Loucy (cell line): ENCODE measurements around the gene JPH4.

Experiments
- EZH2phosphoT487 ChIP-seq: fragments of 200-600 bp; IDR thresholded peaks from 2 replicates; pipeline ENCODE4 v1.6.1; 2018; ENCODE audit warnings: antibody characterized with exemption, mild to moderate bottlenecking, moderate library complexity, borderline replicate concordance
- TF ChIP-seq, protein P1 (sequence below): fragments of 200-600 bp; sonication (generic); conservative IDR thresholded peaks from 2 replicates; pipeline ENCODE4 v1.5.1; 2014; ENCODE audit warnings: mild to moderate bottlenecking, antibody characterized with exemption, low read length

DNA sequence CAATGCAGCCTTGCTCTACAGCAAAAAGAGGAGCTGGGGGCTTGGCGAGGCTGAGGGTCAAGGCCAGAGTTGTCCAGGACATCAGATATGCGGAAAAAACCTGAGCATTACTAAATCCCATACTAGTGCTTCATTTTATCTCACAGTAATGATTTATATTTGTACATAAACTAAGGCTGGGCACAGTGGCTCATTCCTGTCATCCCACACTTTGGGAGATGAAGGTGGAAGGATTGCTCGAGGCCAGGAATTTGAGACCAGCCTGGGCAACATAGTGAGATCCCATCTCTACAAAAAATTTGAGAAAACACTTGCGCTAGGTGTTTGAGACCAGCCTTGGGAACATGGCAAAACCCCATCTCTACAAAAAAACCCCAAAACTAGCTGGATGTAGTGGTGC is 11.6 kb upstream of the JPH4 start:
- TF ChIP-seq, protein P1, sequence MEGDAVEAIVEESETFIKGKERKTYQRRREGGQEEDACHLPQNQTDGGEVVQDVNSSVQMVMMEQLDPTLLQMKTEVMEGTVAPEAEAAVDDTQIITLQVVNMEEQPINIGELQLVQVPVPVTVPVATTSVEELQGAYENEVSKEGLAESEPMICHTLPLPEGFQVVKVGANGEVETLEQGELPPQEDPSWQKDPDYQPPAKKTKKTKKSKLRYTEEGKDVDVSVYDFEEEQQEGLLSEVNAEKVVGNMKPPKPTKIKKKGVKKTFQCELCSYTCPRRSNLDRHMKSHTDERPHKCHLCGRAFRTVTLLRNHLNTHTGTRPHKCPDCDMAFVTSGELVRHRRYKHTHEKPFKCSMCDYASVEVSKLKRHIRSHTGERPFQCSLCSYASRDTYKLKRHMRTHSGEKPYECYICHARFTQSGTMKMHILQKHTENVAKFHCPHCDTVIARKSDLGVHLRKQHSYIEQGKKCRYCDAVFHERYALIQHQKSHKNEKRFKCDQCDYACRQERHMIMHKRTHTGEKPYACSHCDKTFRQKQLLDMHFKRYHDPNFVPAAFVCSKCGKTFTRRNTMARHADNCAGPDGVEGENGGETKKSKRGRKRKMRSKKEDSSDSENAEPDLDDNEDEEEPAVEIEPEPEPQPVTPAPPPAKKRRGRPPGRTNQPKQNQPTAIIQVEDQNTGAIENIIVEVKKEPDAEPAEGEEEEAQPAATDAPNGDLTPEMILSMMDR, result no peak
- TF ChIP-seq EZH2phosphoT487, result no peak
